GM12878 (cell line): ENCODE data around the gene EFNB2. TPM values are rescaled to one million over a fixed set of nuclear protein-coding genes. Genes with fewer than 3 reads are reported as not detected.

ENCODE experiments used
- ATAC-seq: fragments of 200-7000 bp; cut with Tn5 transposase; 3 replicates; pipeline ENCODE4 v1.9.1; 2020; ENCODE audit warnings: mild to moderate bottlenecking, moderate library complexity
- BruUV-seq: library from RNA; stranded (reverse); fragments of 400-500 nt; replicated peaks from 2 replicates; lab custom pipeline; 2021; lab: Mats Ljungman, UMichigan
- CTCF ChIA-PET: fragments of 300-600 bp; sonication (Branson Sonifier 250); formaldehyde crosslinking; extraction: SDS; loops from one replicate; lab custom pipeline; 2021; ENCODE audit warnings: inconsistent platforms; lab: Yijun Ruan, JAX
- POLR2A ChIA-PET: fragments of 350-600 bp; formaldehyde crosslinking; extraction: SDS; loops from one replicate; lab custom pipeline; 2021; ENCODE audit warnings: inconsistent platforms; lab: Charles Lee
- RAD21 ChIA-PET: fragments of 300-600 bp; sonication (Branson Sonifier 250); formaldehyde crosslinking; loops from one replicate; lab custom pipeline; 2023; ENCODE audit warnings: antibody characterized with exemption; ENCODE audit not compliant: unreplicated experiment; lab: Charles Lee
- SMC1A ChIA-PET: fragments of 300-600 bp; sonication (Branson Sonifier 250); formaldehyde crosslinking; loops from one replicate; lab custom pipeline; 2023; ENCODE audit not compliant: unreplicated experiment, uncharacterized antibody; lab: Charles Lee
- DNase-seq: peaks from one replicate; pipeline ENCODE4 v3.0.0-alpha.2; 2011; ENCODE audit warnings: low read depth, low spot score
- FAIRE-seq: peaks from 3 replicates; lab custom pipeline; 2011; peaks lifted over from hg19 to GRCh38; lab: Jason Lieb, UNC
- H2AFZ ChIP-seq: 2 replicates; pipeline ENCODE4 v1.6.0; 2011; ENCODE audit warnings: low read depth, low read length, control low read depth; ENCODE audit not compliant: control insufficient read depth
- H3K27ac ChIP-seq: 2 replicates; pipeline ENCODE4 v1.5.1; 2011; ENCODE audit warnings: control low read depth; ENCODE audit not compliant: control insufficient read depth, insufficient read depth
- H3K27me3 ChIP-seq, 2 experiments: replicated peaks in 1 of 2; 2 replicates each; pipeline versions ENCODE4 v1.6.0 to v1.6.1; 2011; ENCODE audit warnings: low read length in 1 of 2; ENCODE audit not compliant: control insufficient read depth in 2 of 2, insufficient read depth in 2 of 2
- H3K36me3 ChIP-seq, 2 experiments: 2 replicates each; pipeline ENCODE4 v1.5.1; 2011; ENCODE audit warnings: low read length in 1 of 2; ENCODE audit not compliant: control insufficient read depth in 2 of 2, insufficient read depth in 2 of 2
- H3K4me1 ChIP-seq: 2 replicates; pipeline ENCODE4 v1.6.1; 2011; ENCODE audit warnings: mild to moderate bottlenecking, low read length, moderate library complexity, mixed read lengths; ENCODE audit not compliant: control insufficient read depth, insufficient read depth
- H3K4me2 ChIP-seq: 2 replicates; pipeline ENCODE4 v1.6.0; 2011; ENCODE audit warnings: control low read depth; ENCODE audit not compliant: control insufficient read depth, insufficient read depth
- H3K4me3 ChIP-seq: fragments of 200-600 bp; sonication (generic); 2 replicates; pipeline ENCODE4 v1.5.1; 2016
- H3K79me2 ChIP-seq: 2 replicates; pipeline ENCODE4 v1.6.0; 2011; ENCODE audit warnings: low read length; ENCODE audit not compliant: control insufficient read depth, insufficient read depth
- H3K9ac ChIP-seq: 2 replicates; pipeline ENCODE4 v1.8.0; 2011; ENCODE audit warnings: low read length, control low read depth, mixed read lengths; ENCODE audit not compliant: control insufficient read depth, insufficient read depth
- H3K9me3 ChIP-seq: replicated peaks from 3 replicates; pipeline ENCODE4 v1.5.1; 2011; ENCODE audit warnings: mild to moderate bottlenecking, low read length; ENCODE audit not compliant: control insufficient read depth, insufficient read depth
- H4K20me1 ChIP-seq: 2 replicates; pipeline ENCODE4 v1.6.0; 2011; ENCODE audit not compliant: control insufficient read depth, insufficient read depth
- RFX5 ChIP-seq: IDR thresholded peaks from 2 replicates; pipeline ENCODE4 v1.6.1; 2011; ENCODE audit warnings: low read depth, low read length, improper control_type of control experiment
- ZNF592 ChIP-seq: fragments of 450-650 bp; IDR thresholded peaks from 2 replicates; pipeline ENCODE4 v1.6.1; 2017; ENCODE audit warnings: mild to moderate bottlenecking, moderate library complexity
- WGBS: methylation state at CpG from one replicate; pipeline ENCODE4 v1.1.6; 2016; ENCODE audit warnings: low lambda C conversion rate; ENCODE audit not compliant: insufficient replicate concordance, insufficient coverage; ENCODE audit errors: missing lambda C conversion rate; 5-methylcytosine and 5-hydroxymethylcytosine counted together
- in situ Hi-C: fragments of 300-500 bp; cut with MboI; formaldehyde crosslinking; loops from 9 replicates; pipeline ENCODE4 v1.14.3; 2018; ENCODE audit warnings: mixed read lengths
- intact Hi-C: fragments of 100-400 bp; cut with micrococcal nuclease; formaldehyde crosslinking; loops from one replicate; pipeline ENCODE4 v1.14.2; 2022; ENCODE audit not compliant: unreplicated experiment
- polyA plus RNA-seq, 11 experiments: library from polyadenylated mRNA; depleted of rRNA in 4 of 11; unstranded in 6 of 11; stranded (reverse) in 5 of 11; fragments of >200 nt; fragmentation: Nextera tagmentation in 4 of 11; fragmentation: Illumina TruSeq in 1 of 11; extraction: Ambion mirVana in 4 of 11; extraction: Trizol in 1 of 11; gene quantifications; 1 replicate in 1 of 11; 2 replicates in 10 of 11; pipeline versions ENCODE4 v1.2.1 to v1.2.3, GENCODE V29; 2011 to 2016; ENCODE audit warnings: inconsistent platforms in 2 of 11, missing spikeins in 2 of 11, low read depth in 1 of 11
- total RNA-seq, 4 experiments: library from RNA; depleted of rRNA in 3 of 4; stranded (reverse); fragments of >200 nt in 3 of 4; fragmentation: Illumina TruSeq in 1 of 4; extraction: Trizol in 1 of 4; gene quantifications; 2 replicates each; pipeline versions ENCODE4 v1.2.1 to v1.2.3, GENCODE V29; 2013 to 2021

Gene EFNB2
- total and polyA plus RNA-seq, 10 of the 15 experiments (the other 5 are each of a cell fraction or from before 2014, with no cell fraction given), result 0.12 to 1.5 (median 0.31) TPM; not detected in 1

GRCh38 chr13:106523576-106523975 lies 11.9 kb downstream of the EFNB2 start (continued):
- no peak for TF ChIP-seq ZNF592

- H3K4me3 ChIP-seq, result no peak overlapping the region
- no peak for TF ChIP-seq RFX5
- TF ChIP-seq, all 136 proteins: peak for 0
- Histone ChIP-seq H3K9ac (no peak overlapping the region), H3K79me2 (no peaks in the 10 kb centered on the region), H3K4me2 (no peak overlapping the region), H4K20me1 (no peaks in the 10 kb centered on the region), H2AFZ (no peak overlapping the region), H3K27ac (no peak overlapping the region), H3K36me3 (no peaks in the 10 kb centered on the region), H3K9me3 (no peaks in the 10 kb centered on the region), H3K27me3 (peaks cover 0 to 2% of the 10 kb centered on the region in 2 experiments; a peak in 1 of 4 replicates), H3K4me1 (no peaks in the 10 kb centered on the region)
- ChIA-PET RAD21 (no interaction called here), SMC1A (interaction anchor here (1.4 kb wide), 1 partner anchor 12 kb away, joined by 3 read pairs; no protein-coding TSS in a partner anchor), POLR2A (no interaction called here), CTCF (interaction anchor here (3.0 kb wide), 1 partner anchor 12 kb away, joined by 10 read pairs; the partner anchor contains the start of gene EFNB2)
- intact Hi-C loops (no loop called here), in situ Hi-C loops (no loop called here)
- FAIRE-seq (no peak), ATAC-seq (no peak), DNase-seq (no peak)
- BruUV-seq, result no TSS peak
- WGBS, result 43% methylated on average over 7 of the region's 7 CpGs
Observed at GRCh38 chr13:106522898-106523525, 12.4 kb downstream of the EFNB2 start.
